ENCODE results near the gene ADGRV1.
"Not testable (repeated sequence)": the region's sequence is repeated elsewhere in the genome, so short reads cannot be mapped to it uniquely, and the experiment has no call there.

The ADGRV1 gene

GRCh38 chr5:90571147-90571773, 12.7 kb downstream of the ADGRV1 start:
- peaks cover 22% of the 10 kb centered on the region for H3K9me3 ChIP-seq (ENCODE audit: control insufficient read depth, low read length)
- no peaks in the 10 kb centered on the region for H3K36me3 ChIP-seq (ENCODE audit: control insufficient read depth, insufficient read depth, low read length, severe bottlenecking)
- no peaks in the 10 kb centered on the region for H3K4me1 ChIP-seq (ENCODE audit: control insufficient read depth, insufficient read depth, low read length)
- H3K27me3 ChIP-seq (replicated peaks; ENCODE audit: control insufficient read depth, insufficient read depth, low read length) = no peaks in the 10 kb centered on the region
- H3K9ac ChIP-seq (ENCODE audit: low read length) = no peak overlapping the region
- no peak for DNase-seq (ENCODE audit: low read depth)
- no peak overlapping the region for H3K4me3 ChIP-seq (ENCODE audit: low read length)

- Histone ChIP-seq H3K4me3 (ENCODE audit: low read length) (no peak overlapping the region), H3K36me3 (ENCODE audit: control insufficient read depth, insufficient read depth, low read length, severe bottlenecking) (no peaks in the 10 kb centered on the region), H3K27me3 (replicated peaks; ENCODE audit: control insufficient read depth, insufficient read depth, low read length) (no peaks in the 10 kb centered on the region), H3K9ac (ENCODE audit: low read length) (no peak overlapping the region), H3K9me3 (ENCODE audit: control insufficient read depth, low read length) (peaks cover 4% of the 10 kb centered on the region), H3K4me1 (ENCODE audit: control insufficient read depth, insufficient read depth, low read length) (no peaks in the 10 kb centered on the region)
- no peak for DNase-seq (ENCODE audit: low read depth)
Measured at GRCh38 chr5:90575712-90576111, 17.1 kb downstream of the ADGRV1 start.

GRCh38 chr5:90576566-90576965, 18.0 kb downstream of the ADGRV1 start:
- not testable (repeated sequence) for DNase-seq (ENCODE audit: low read depth); H3K9ac ChIP-seq (ENCODE audit: low read length); H3K4me3 ChIP-seq (ENCODE audit: low read length); H3K36me3 ChIP-seq (ENCODE audit: control insufficient read depth, insufficient read depth, low read length, severe bottlenecking); H3K9me3 ChIP-seq (ENCODE audit: control insufficient read depth, low read length); H3K27me3 ChIP-seq (replicated peaks; ENCODE audit: control insufficient read depth, insufficient read depth, low read length); H3K4me1 ChIP-seq (ENCODE audit: control insufficient read depth, insufficient read depth, low read length)

- not testable (repeated sequence) for H3K36me3 ChIP-seq (ENCODE audit: control insufficient read depth, insufficient read depth, low read length, severe bottlenecking); H3K27me3 ChIP-seq (replicated peaks; ENCODE audit: control insufficient read depth, insufficient read depth, low read length); H3K4me3 ChIP-seq (ENCODE audit: low read length); H3K9me3 ChIP-seq (ENCODE audit: control insufficient read depth, low read length); H3K9ac ChIP-seq (ENCODE audit: low read length); DNase-seq (ENCODE audit: low read depth); H3K4me1 ChIP-seq (ENCODE audit: control insufficient read depth, insufficient read depth, low read length)
Measured at GRCh38 chr5:90579905-90580304, 21.3 kb downstream of the ADGRV1 start.

- H3K4me3 ChIP-seq (ENCODE audit: low read length) = no peak overlapping the region
- no peak for DNase-seq (ENCODE audit: low read depth)
Measured at GRCh38 chr5:90581956-90582355, 23.4 kb downstream of the ADGRV1 start.

GRCh38 chr5:90585337-90585986, 26.9 kb downstream of the ADGRV1 start:
- DNase-seq (ENCODE audit: low read depth) = no peak
- no peaks in the 10 kb centered on the region for H3K4me1 ChIP-seq (ENCODE audit: control insufficient read depth, insufficient read depth, low read length)
- H3K9me3 ChIP-seq (ENCODE audit: control insufficient read depth, low read length) = no peaks in the 10 kb centered on the region
- H3K4me3 ChIP-seq (ENCODE audit: low read length) = no peak overlapping the region
- no peaks in the 10 kb centered on the region for H3K36me3 ChIP-seq (ENCODE audit: control insufficient read depth, insufficient read depth, low read length, severe bottlenecking)
- H3K9ac ChIP-seq (ENCODE audit: low read length) = no peak overlapping the region
- H3K27me3 ChIP-seq (replicated peaks; ENCODE audit: control insufficient read depth, insufficient read depth, low read length) = peaks cover 4% of the 10 kb centered on the region

More at GRCh38 chr5:90581956-90582355, 23.4 kb downstream of the ADGRV1 start:
- Histone ChIP-seq H3K9ac (ENCODE audit: low read length) (no peak overlapping the region), H3K27me3 (replicated peaks; ENCODE audit: control insufficient read depth, insufficient read depth, low read length) (peaks cover 4% of the 10 kb centered on the region), H3K9me3 (ENCODE audit: control insufficient read depth, low read length) (no peaks in the 10 kb centered on the region), H3K4me1 (ENCODE audit: control insufficient read depth, insufficient read depth, low read length) (no peaks in the 10 kb centered on the region), H3K36me3 (ENCODE audit: control insufficient read depth, insufficient read depth, low read length, severe bottlenecking) (no peaks in the 10 kb centered on the region)

GRCh38 chr5:90586469-90586868, 27.9 kb downstream of the ADGRV1 start:
- Histone ChIP-seq H3K4me1 (ENCODE audit: control insufficient read depth, insufficient read depth, low read length) (no peaks in the 10 kb centered on the region), H3K36me3 (ENCODE audit: control insufficient read depth, insufficient read depth, low read length, severe bottlenecking) (no peaks in the 10 kb centered on the region), H3K9me3 (ENCODE audit: control insufficient read depth, low read length) (no peaks in the 10 kb centered on the region), H3K27me3 (replicated peaks; ENCODE audit: control insufficient read depth, insufficient read depth, low read length) (peaks cover 4% of the 10 kb centered on the region), H3K9ac (ENCODE audit: low read length) (no peak overlapping the region), H3K4me3 (ENCODE audit: low read length) (no peak overlapping the region)
- no peak for DNase-seq (ENCODE audit: low read depth)

- Histone ChIP-seq H3K4me1 (ENCODE audit: control insufficient read depth, insufficient read depth, low read length) (no peaks in the 10 kb centered on the region), H3K9ac (ENCODE audit: low read length) (no peak overlapping the region), H3K4me3 (ENCODE audit: low read length) (no peak overlapping the region), H3K9me3 (ENCODE audit: control insufficient read depth, low read length) (no peaks in the 10 kb centered on the region), H3K27me3 (replicated peaks; ENCODE audit: control insufficient read depth, insufficient read depth, low read length) (peaks cover 4% of the 10 kb centered on the region), H3K36me3 (ENCODE audit: control insufficient read depth, insufficient read depth, low read length, severe bottlenecking) (no peaks in the 10 kb centered on the region)
- no peak for DNase-seq (ENCODE audit: low read depth)
Measured at GRCh38 chr5:90590170-90590569, 31.6 kb downstream of the ADGRV1 start.

GRCh38 chr5:90593083-90593482, 34.5 kb downstream of the ADGRV1 start:
- not testable (repeated sequence) for H3K36me3 ChIP-seq (ENCODE audit: control insufficient read depth, insufficient read depth, low read length, severe bottlenecking); DNase-seq (ENCODE audit: low read depth); H3K9me3 ChIP-seq (ENCODE audit: control insufficient read depth, low read length); H3K9ac ChIP-seq (ENCODE audit: low read length); H3K27me3 ChIP-seq (replicated peaks; ENCODE audit: control insufficient read depth, insufficient read depth, low read length); H3K4me3 ChIP-seq (ENCODE audit: low read length); H3K4me1 ChIP-seq (ENCODE audit: control insufficient read depth, insufficient read depth, low read length)

GRCh38 chr5:90595766-90596165, 37.2 kb downstream of the ADGRV1 start:
- not testable (repeated sequence) for H3K9me3 ChIP-seq (ENCODE audit: control insufficient read depth, low read length); H3K36me3 ChIP-seq (ENCODE audit: control insufficient read depth, insufficient read depth, low read length, severe bottlenecking); H3K9ac ChIP-seq (ENCODE audit: low read length); H3K4me3 ChIP-seq (ENCODE audit: low read length); H3K4me1 ChIP-seq (ENCODE audit: control insufficient read depth, insufficient read depth, low read length); DNase-seq (ENCODE audit: low read depth); H3K27me3 ChIP-seq (replicated peaks; ENCODE audit: control insufficient read depth, insufficient read depth, low read length)

- no peaks in the 10 kb centered on the region for H3K9me3 ChIP-seq (ENCODE audit: control insufficient read depth, low read length)
- H3K4me1 ChIP-seq (ENCODE audit: control insufficient read depth, insufficient read depth, low read length) = no peaks in the 10 kb centered on the region
- peaks cover 3% of the 10 kb centered on the region for H3K27me3 ChIP-seq (replicated peaks; ENCODE audit: control insufficient read depth, insufficient read depth, low read length)
- no peak overlapping the region for H3K4me3 ChIP-seq (ENCODE audit: low read length)
- H3K9ac ChIP-seq (ENCODE audit: low read length) = no peak overlapping the region
- no peaks in the 10 kb centered on the region for H3K36me3 ChIP-seq (ENCODE audit: control insufficient read depth, insufficient read depth, low read length, severe bottlenecking)
- DNase-seq (ENCODE audit: low read depth) = no peak
Measured at GRCh38 chr5:90598293-90598692, 39.7 kb downstream of the ADGRV1 start.

- H3K4me3 ChIP-seq (ENCODE audit: low read length); H3K27me3 ChIP-seq (replicated peaks; ENCODE audit: control insufficient read depth, insufficient read depth, low read length); H3K9me3 ChIP-seq (ENCODE audit: control insufficient read depth, low read length); H3K9ac ChIP-seq (ENCODE audit: low read length); DNase-seq (ENCODE audit: low read depth); H3K36me3 ChIP-seq (ENCODE audit: control insufficient read depth, insufficient read depth, low read length, severe bottlenecking); H3K4me1 ChIP-seq (ENCODE audit: control insufficient read depth, insufficient read depth, low read length): not testable (repeated sequence)
Measured at GRCh38 chr5:90600307-90600706, 41.7 kb downstream of the ADGRV1 start.

Measured in adipocyte (in vitro differentiated cells).